Suprapubic skin (tissue), 4 donors: Measurements from ENCODE around the gene SVIL.
"Not testable (repeated sequence)": the region's sequence is repeated elsewhere in the genome, so short reads cannot be mapped to it uniquely, and the experiment has no call there.

Source experiments
- CTCF ChIP-seq, 2 donors: fragments of 200-600 bp in 1 of 2; fragments of 450-650 bp in 1 of 2; sonication (generic) in 1 of 2; IDR thresholded peaks; one replicate each; pipeline ENCODE4 v1.5.1; 2016 to 2019; ENCODE audit warnings: antibody characterized with exemption in 2 of 2, mild to moderate bottlenecking in 1 of 2, moderate library complexity in 1 of 2
- EP300 ChIP-seq: sonication (generic); formaldehyde crosslinking; IDR thresholded peaks from one replicate; pipeline ENCODE4 v1.6.1; 2017; ENCODE audit warnings: antibody characterized with exemption
- POLR2A ChIP-seq, 2 donors: fragments of 450-650 bp; IDR thresholded peaks; one replicate each; pipeline ENCODE4 v1.6.1; 2017; ENCODE audit warnings: antibody characterized with exemption in 2 of 2, mild to moderate bottlenecking in 2 of 2, moderate library complexity in 2 of 2
- POLR2AphosphoS5 ChIP-seq, 3 donors: sonication (generic); formaldehyde crosslinking; IDR thresholded peaks; one replicate each; pipeline ENCODE4 v1.6.1; 2017; ENCODE audit warnings: antibody characterized with exemption in 3 of 3

GRCh38 chr10:29464671-29465171 lies 170.1 kb downstream of the SVIL start:
- not testable (repeated sequence) for TF ChIP-seq CTCF (IDR thresholded peaks at IDR 0.05); POLR2AphosphoS5 (IDR thresholded peaks at IDR 0.05); EP300; POLR2A (IDR thresholded peaks at IDR 0.05)
